ENCODE measurements around the gene VPS51.

GRCh38 chr11:65111744-65112545, 15.9 kb downstream of the VPS51 start, which contains the start of gene TM7SF2:
- TF ChIP-seq CTCF (IDR thresholded peaks at IDR 0.05) = no peak
- TF ChIP-seq POLR2A (IDR thresholded peaks at IDR 0.05) = peak; percentile 96
